ENCODE measurements around the gene BMP7.

BMP7 gene

GRCh38 chr20:57188576-57189079 is 77.8 kb downstream of the BMP7 start:
- DNase-seq, result no peak

GRCh38 chr20:57188056-57188455 is 78.4 kb downstream of the BMP7 start:
- no peak for DNase-seq

- DNase-seq, result no peak
These were observed 79.3 kb downstream of the BMP7 start for GRCh38 chr20:57187068-57187634.

DNA sequence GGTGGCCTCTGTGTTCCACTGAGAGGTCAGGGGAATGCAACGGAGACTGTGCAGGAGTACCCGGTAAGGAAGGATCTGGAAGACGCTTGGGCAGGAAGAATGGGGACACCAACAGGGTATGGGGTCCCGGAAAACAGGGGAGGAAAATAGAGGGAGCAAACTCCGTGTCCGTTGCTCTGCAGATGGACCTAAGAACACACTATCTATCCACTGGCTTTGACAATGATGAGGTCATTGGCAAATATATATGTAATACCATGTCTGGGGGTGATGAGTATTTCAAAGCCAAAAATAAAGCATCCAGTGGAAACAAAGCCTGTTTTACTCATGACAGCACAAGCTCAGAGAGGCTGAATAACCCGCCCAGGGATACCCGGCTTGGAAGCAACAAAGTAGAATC is 80.2 kb downstream of the BMP7 start:
- no peak for DNase-seq

DNA sequence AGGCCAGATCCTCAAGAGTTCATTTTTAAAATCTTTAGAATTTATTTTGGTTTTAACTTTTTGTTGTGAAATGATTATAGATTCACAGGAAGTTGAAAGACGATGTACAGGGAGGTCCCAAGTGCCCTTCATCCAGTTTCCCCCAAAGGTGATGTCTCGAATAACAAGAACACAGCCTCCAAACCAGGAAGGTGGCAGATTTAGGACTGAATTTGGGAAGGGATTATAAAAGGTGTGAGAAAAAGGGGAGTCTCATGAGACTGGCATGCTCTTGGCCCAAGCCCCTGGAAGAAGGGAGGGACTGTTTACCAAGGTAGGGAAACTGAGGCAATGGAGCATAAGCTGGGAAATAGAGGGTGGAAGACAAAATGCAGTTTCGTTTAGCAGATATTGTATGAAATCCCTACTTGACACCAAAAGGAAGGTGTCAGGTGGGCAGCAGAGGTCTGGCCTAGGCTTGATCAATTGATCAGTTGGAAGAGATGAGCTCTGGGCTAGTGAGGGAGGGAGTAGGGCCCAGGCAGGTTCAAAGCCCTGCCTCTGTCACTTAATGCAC is 81.2 kb downstream of the BMP7 start:
- no peak for DNase-seq

GRCh38 chr20:57183457-57184009 is 82.9 kb downstream of the BMP7 start:
- DNase-seq, result no peak

GRCh38 chr20:57181639-57182038 is 84.8 kb downstream of the BMP7 start:
- DNase-seq, result no peak

DNA sequence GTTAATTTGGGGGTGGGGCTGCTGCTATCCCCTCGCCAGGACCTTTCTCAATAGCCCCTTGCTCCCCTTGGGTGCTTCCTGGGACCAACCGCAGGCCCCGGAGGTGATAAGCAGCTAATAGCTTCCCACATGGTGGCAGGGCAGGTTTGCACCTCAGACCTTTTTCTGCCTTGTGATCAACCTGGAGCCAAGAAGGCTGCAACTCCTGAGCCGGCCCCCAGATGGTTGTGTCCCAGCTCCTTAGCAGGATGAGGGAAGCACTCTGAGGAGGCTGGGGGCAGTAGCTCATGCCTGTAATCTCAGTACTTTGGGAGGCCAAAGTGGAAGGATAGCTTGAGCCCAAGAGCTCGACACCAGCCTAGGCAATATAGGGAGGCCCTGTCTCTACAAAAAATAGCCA is 85.5 kb downstream of the BMP7 start:
- no peak for DNase-seq

DNA sequence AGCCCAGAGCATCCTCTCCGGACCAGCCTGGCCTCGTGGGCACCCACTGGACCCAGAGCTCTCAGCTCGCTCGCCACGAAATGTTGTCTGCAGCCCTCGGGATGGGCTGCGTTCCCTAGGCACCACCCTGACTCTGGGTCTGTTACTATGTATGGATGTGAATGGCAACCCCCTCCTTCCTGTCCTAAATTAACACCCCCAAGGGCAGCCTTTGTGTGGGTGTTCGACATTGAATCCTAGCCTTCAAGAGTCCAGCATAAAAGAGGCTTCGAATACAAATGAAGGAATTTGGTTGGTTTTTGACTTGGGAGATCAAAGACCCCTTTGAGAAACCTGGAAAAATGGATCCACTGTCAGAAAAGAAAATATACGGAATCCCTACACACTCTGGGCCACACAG is 86.1 kb downstream of the BMP7 start:
- DNase-seq, result no peak

DNA sequence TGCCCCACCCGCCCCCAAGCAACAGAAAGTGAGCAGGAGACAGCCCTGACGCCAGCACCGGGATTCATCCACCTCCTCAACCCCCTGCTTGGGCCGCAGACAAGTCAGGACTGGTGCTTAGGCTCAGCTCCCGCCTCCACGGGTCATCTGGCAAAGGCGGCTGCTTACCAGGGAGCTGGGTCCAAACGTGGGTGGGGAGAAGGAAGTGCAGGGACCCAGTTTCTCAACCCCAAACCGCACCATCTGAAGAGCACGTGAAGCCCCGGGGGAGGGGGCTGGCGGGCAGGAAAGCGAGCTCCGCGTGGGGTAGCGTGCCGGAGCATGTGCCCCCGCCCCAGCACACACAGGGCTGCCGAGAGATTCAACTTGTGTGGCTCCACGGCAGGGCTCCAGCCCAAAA is 87.2 kb downstream of the BMP7 start:
- no peak for DNase-seq

GRCh38 chr20:57178582-57179111 is 87.8 kb downstream of the BMP7 start:
- no peak for DNase-seq

DNA sequence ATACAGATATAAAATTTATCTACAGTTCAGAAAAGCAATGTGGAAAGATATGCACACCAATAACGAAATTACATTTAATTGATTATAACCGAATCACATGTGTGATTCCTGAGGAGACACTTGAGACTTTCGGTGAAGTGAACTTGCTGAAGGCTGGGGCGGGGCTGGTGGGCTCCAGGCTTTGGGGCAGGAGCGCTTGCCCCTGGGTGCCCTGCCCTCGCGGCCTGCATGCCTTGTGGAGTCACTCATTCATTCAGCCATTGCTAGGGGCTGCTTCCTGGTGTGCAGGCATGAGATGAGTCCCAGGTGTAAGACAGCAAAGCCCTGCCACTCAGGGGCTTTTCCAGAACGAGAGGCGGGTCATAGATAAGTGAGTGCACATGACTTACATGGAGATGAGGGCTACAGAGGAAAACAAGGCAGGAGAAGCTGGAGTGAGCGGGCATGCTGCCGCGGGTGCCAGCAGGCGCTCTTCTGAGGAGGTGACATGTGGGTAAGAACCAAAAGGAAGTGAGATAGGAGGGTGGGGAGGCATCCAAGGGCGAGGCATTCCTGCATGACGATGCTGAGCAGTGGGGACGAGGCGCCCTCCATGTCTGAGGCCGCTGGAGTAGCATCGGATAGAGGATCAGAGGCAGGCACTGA is 88.7 kb downstream of the BMP7 start:
- DNase-seq, result no peak

- no peak for DNase-seq
These were observed 89.6 kb downstream of the BMP7 start for GRCh38 chr20:57176842-57177241.

- no peak for DNase-seq
These were observed 90.9 kb downstream of the BMP7 start for GRCh38 chr20:57175397-57176010.

DNA sequence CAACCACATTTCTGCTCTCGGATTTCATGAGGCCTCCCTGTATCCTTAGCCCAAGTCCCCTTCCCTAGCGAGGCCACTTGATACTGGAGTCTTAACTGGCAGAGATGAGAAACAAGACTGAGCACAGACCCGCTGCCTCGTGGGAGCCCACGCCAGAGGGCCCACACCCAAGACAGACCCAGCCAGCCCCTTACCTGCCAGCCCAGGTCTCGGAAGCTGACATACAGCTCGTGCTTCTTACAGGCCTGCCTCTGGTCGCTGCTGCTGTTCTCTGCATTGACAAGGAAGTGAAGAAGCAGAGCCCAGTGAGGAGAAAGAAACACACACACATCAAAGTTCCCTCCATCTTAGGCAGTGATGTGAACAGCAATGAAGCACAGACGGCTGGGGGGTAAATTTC is 91.7 kb downstream of the BMP7 start:
- no peak for DNase-seq

DNA sequence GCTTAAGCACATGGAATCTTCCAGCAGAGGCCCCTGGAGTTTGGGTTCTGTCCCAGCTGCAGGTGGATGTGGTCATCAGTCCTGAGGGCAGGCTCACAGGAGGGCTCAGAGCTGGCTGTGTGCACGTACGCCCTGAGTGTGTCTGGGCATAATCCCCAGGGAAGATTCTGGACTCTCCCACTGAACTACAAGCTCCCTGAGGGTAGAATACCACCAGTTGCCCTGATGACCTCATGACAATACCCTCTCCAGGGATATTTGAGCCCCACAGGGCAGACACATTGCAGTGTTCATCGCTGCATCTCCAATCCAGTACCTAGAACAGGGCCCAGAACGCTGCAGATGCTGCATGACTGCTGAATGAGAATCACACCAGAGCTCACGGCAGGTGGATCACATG is 92.5 kb downstream of the BMP7 start:
- no peak for DNase-seq

DNA sequence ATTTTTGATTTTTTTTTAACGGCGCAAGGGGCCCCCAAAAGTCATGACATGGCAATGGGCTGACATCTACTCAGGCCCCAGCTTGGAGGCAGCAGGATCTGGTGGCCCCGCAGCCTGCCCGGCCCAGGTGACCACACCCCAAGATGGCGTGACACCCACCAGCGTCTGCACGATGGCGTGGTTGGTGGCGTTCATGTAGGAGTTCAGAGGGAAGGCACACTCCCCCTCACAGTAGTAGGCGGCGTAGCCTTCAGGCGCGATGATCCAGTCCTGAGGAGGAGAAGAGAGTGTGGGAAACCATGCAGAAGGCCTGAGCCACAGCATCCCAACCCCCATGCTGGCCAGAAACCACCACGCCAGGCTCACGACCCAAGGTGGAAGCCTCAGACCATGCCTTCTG is 93.4 kb downstream of the BMP7 start:
- DNase-seq, result no peak

GRCh38 chr20:57170343-57170742 is 96.1 kb downstream of the BMP7 start:
- DNase-seq, result no peak

DNA sequence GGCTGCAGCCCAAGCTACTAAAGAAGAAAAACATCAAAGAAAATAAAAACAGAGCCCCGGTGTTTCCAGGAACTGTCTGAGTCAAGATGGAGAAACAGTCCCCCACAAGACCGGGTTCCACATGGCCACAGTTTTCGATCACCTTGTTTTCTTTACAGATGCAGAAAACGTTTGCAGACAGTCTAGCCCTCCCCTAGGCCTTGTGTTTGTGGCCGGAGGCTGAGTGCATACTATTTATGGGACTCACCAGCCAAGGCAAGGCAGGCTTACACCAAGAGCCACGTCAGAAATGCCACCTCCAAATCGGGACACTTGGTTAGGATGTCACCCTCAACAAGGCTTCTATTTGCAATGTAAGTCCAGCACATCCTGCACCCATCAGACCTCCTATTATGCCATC is 97.3 kb downstream of the BMP7 start:
- DNase-seq, result no peak

DNA sequence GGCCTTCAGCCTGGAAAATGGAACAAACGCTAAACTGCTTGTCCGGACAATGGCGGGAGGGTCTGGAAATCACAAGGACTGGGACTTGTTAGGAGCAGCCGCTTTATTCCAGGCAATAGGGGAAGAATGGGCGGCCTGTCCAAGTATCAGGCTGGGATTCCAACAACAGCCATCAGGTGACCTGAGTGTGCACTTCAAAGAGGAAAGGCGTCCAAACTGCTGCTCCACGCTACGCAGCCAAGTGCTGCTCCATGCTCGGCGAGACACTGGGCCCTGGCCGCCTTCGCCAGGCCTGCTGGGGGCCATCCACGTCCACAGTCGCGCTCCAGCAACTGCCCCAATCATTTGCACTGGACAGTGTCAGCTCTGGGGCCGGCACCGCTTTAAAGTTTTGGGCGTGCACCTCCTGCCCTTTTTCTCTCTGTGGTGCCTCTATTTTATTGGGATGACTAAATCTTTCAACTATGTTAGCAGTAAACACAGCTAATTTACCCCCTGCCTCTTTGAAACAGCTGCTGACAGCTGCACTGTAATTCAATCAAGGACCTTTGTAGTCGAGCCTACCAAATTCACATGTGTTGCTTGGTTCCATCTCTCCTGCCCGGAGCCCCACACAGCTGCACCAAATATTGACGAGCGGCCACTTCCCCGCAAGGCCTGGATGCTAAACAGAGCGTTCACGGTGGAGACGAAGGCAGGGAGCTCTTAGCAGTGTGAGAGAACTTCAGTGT is 98.3 kb downstream of the BMP7 start:
- no peak for DNase-seq

GRCh38 chr20:57167292-57167655 is 99.2 kb downstream of the BMP7 start:
- no peak for DNase-seq

GRCh38 chr20:57166568-57167291 is 99.7 kb downstream of the BMP7 start:
- DNase-seq, result no peak
